Sigmoid colon (tissue), 7 donors: ENCODE data around the gene TMEM176A. TPM values are rescaled to one million over a fixed set of nuclear protein-coding genes. Genes with fewer than 3 reads are reported as not detected.
A peak's percentile ranks its signal among the peaks of the same experiment; 100 is the strongest.

Source experiments
- DNase-seq: peaks from one replicate; pipeline ENCODE4 v3.0.0-alpha.2; 2019
- H3K27ac ChIP-seq, 4 donors: fragments of 200-600 bp; sonication (generic); one replicate each; pipeline ENCODE4 v1.5.1; 2016 to 2019; ENCODE audit warnings: mild to moderate bottlenecking in 1 of 4
- H3K27me3 ChIP-seq, 3 donors: fragments of 200-600 bp; sonication (generic); one replicate each; pipeline ENCODE4 v1.5.1; 2019; ENCODE audit warnings: mild to moderate bottlenecking in 1 of 3
- H3K36me3 ChIP-seq, 4 donors: fragments of 200-600 bp; sonication (generic); one replicate each; pipeline ENCODE4 v1.5.1; 2016 to 2019
- H3K4me1 ChIP-seq, 4 donors: fragments of 200-600 bp; sonication (generic); one replicate each; pipeline ENCODE4 v1.5.1; 2017 to 2019
- H3K4me3 ChIP-seq, 4 donors: fragments of 200-600 bp; sonication (generic); one replicate each; pipeline ENCODE4 v1.5.1; 2017 to 2019; ENCODE audit warnings: mild to moderate bottlenecking in 2 of 4, moderate library complexity in 1 of 4
- H3K9me3 ChIP-seq, 4 donors: fragments of 200-600 bp in 3 of 4; sonication (generic) in 3 of 4; one replicate each; pipeline versions ENCODE4 v1.5.1 to v1.6.1; 2013 to 2019
- CTCF ChIP-seq, 4 experiments: fragments of 450-650 bp in 3 of 4; fragments of 200-600 bp in 1 of 4; IDR thresholded peaks; one replicate each; pipeline ENCODE4 v1.5.1; 2016 to 2019; ENCODE audit warnings: antibody characterized with exemption in 4 of 4, mild to moderate bottlenecking in 3 of 4, moderate library complexity in 2 of 4
- EP300 ChIP-seq, 4 donors: sonication (generic); formaldehyde crosslinking; IDR thresholded peaks; one replicate each; pipeline ENCODE4 v1.6.1; 2017; ENCODE audit warnings: antibody characterized with exemption in 4 of 4
- POLR2A ChIP-seq, 2 donors: fragments of 450-650 bp; IDR thresholded peaks; one replicate each; pipeline ENCODE4 v1.6.1; 2016; ENCODE audit warnings: antibody characterized with exemption in 2 of 2, mild to moderate bottlenecking in 2 of 2, moderate library complexity in 2 of 2
- POLR2AphosphoS5 ChIP-seq, 4 donors: sonication (generic); formaldehyde crosslinking; IDR thresholded peaks; one replicate each; pipeline ENCODE4 v1.6.1; 2017; ENCODE audit warnings: antibody characterized with exemption in 4 of 4
- WGBS, 2 donors: extraction: QIAGEN DNeasy Blood & Tissue Kit; methylation state at CpG; one replicate each; pipeline ENCODE4 v1.1.7; 2013; 5-methylcytosine and 5-hydroxymethylcytosine counted together
- intact Hi-C: fragments of 100-400 bp; cut with DNase I; formaldehyde crosslinking; loops from one replicate; pipeline ENCODE4 v1.15.1; 2023
- polyA plus RNA-seq, 3 donors: library from polyadenylated mRNA; stranded (reverse); fragments of 200-250 nt; gene quantifications; one replicate each; pipeline ENCODE4 v1.2.3, GENCODE V29; 2013
- total RNA-seq, 4 donors: library from RNA; depleted of rRNA; stranded (reverse); fragments of >200 nt; gene quantifications; one replicate each; pipeline ENCODE4 v1.1.0, GENCODE V29; 2016
- donor health status: healthy with polysubstance abuse.
- donor health status: Bipolar disorder and iron deficiency.
- donor health status: healthy.

The TMEM176A gene
- total and polyA plus RNA-seq, 7 donors = 19.9 to 150 (median 28.1) TPM

GRCh38 chr7:150799741-150800580 lies 608 bp upstream of the TMEM176A start, which contains the start of gene TMEM176B:
TMEM176B (minus strand) TSS chr7:150800364; CDS start chr7:150796569, 3,795 bp downstream.
- Histone ChIP-seq H3K4me3 (peak within 1 kb of the TSS; percentile 41 to 59 (median 47)), H3K4me1 (peaks cover 0 to 17% (median 15%) of the 10 kb centered on the region in 4 donors), H3K36me3 (peaks cover 0 to 2% (median 0%) of the 10 kb centered on the region in 4 donors), H3K27me3 (peaks cover 16 to 49% (median 22%) of the 10 kb centered on the region in 3 donors), H3K27ac (peak within 1 kb of the TSS; percentile 56 to 74 (median 66)), H3K9me3 (no peaks in the 10 kb centered on the region)
- intact Hi-C loops = no loop called here
- peak; percentile 78 for DNase-seq
- 3 to 11% methylated on average over 75 of the region's 75 CpGs for WGBS, 2 donors
- TF ChIP-seq EP300 (IDR thresholded peaks at IDR 0.05) = no peak
- TF ChIP-seq POLR2A (IDR thresholded peaks at IDR 0.05) = peak in 1 of 2 donors; percentile 52
- peak in 3 of 4 donors; percentile 58 to 63 (median 59) for TF ChIP-seq POLR2AphosphoS5 (IDR thresholded peaks at IDR 0.05)

- H3K27ac ChIP-seq = peak overlapping the region; percentile 56 to 74 (median 66)
- WGBS, 2 donors = 30 to 37% methylated on average over 26 of the region's 26 CpGs
- H3K36me3 ChIP-seq = peaks cover 0 to 10% (median 0%) of the 10 kb centered on the region in 4 donors
- H3K9me3 ChIP-seq = peaks cover 0 to 10% (median 8%) of the 10 kb centered on the region in 4 donors
- peaks cover 16 to 49% (median 22%) of the 10 kb centered on the region in 3 donors for H3K27me3 ChIP-seq
- peak overlapping the region; percentile 41 to 59 (median 47) for H3K4me3 ChIP-seq
- DNase-seq = no peak
- TF ChIP-seq POLR2A (IDR thresholded peaks at IDR 0.05) (no peak), POLR2AphosphoS5 (IDR thresholded peaks at IDR 0.05) (no peak), CTCF (IDR thresholded peaks at IDR 0.05) (no peak), EP300 (IDR thresholded peaks at IDR 0.05) (no peak)
- peaks cover 0 to 17% (median 15%) of the 10 kb centered on the region in 4 donors for H3K4me1 ChIP-seq
- intact Hi-C loops = no loop called here
These were observed 825 bp downstream of the TMEM176A start for GRCh38 chr7:150801242-150801945.

- TF ChIP-seq EP300 (IDR thresholded peaks at IDR 0.05) (no peak), POLR2AphosphoS5 (IDR thresholded peaks at IDR 0.05) (no peak), CTCF (IDR thresholded peaks at IDR 0.05) (no peak), POLR2A (IDR thresholded peaks at IDR 0.05) (no peak)
- Histone ChIP-seq H3K9me3 (peaks cover 0 to 14% (median 10%) of the 10 kb centered on the region in 4 donors), H3K27me3 (peaks cover 16 to 49% (median 22%) of the 10 kb centered on the region in 3 donors), H3K4me1 (peaks cover 0 to 17% (median 15%) of the 10 kb centered on the region in 4 donors), H3K27ac (peak overlapping the region in 3 of 4 donors; percentile 56 to 74 (median 66)), H3K4me3 (peak overlapping the region in 3 of 4 donors; percentile 41 to 59 (median 53)), H3K36me3 (peaks cover 0 to 10% (median 0%) of the 10 kb centered on the region in 4 donors)
- WGBS, 2 donors = 79 to 80% methylated on average over 12 of the region's 12 CpGs
- intact Hi-C loops = no loop called here
- no peak for DNase-seq
These were observed 1.6 kb downstream of the TMEM176A start for GRCh38 chr7:150801946-150802771.

GRCh38 chr7:150803161-150803860 lies 2.7 kb downstream of the TMEM176A start:
- DNase-seq = no peak
- peaks cover 16 to 49% (median 22%) of the 10 kb centered on the region in 3 donors for H3K27me3 ChIP-seq
- H3K36me3 ChIP-seq = peaks cover 0 to 10% (median 0%) of the 10 kb centered on the region in 4 donors
- no peak overlapping the region for H3K4me3 ChIP-seq
- no peak overlapping the region for H3K27ac ChIP-seq
- H3K9me3 ChIP-seq = peaks cover 0 to 14% (median 10%) of the 10 kb centered on the region in 4 donors
- 52 to 66% methylated on average over 10 of the region's 10 CpGs for WGBS, 2 donors
- intact Hi-C loops = no loop called here
- TF ChIP-seq CTCF (IDR thresholded peaks at IDR 0.05) (no peak), POLR2A (IDR thresholded peaks at IDR 0.05) (no peak), POLR2AphosphoS5 (IDR thresholded peaks at IDR 0.05) (no peak)
- H3K4me1 ChIP-seq = peaks cover 0 to 17% (median 15%) of the 10 kb centered on the region in 4 donors
